T-helper 1 cell treated with Interleukin-12 subunit alpha and Interleukin-12 subunit beta and Interleukin-4 antibody, amounts not matched to agents 30 μg/mL and 1 μg/mL, for 36 hours (primary cell): Measurements from ENCODE around the gene SDK1.
"Not testable (repeated sequence)": the region's sequence is repeated elsewhere in the genome, so short reads cannot be mapped to it uniquely, and the experiment has no call there.

Experiments
- H3K27ac Mint-ChIP-seq: one replicate; pipeline ENCODE4 v1.8.0; 2021; ENCODE audit warnings: mild to moderate bottlenecking, mixed read lengths
- H3K27me3 Mint-ChIP-seq: one replicate; pipeline ENCODE4 v1.8.0; 2021; ENCODE audit warnings: low read depth, mixed read lengths
- H3K36me3 Mint-ChIP-seq: one replicate; pipeline ENCODE4 v1.8.0; 2021; ENCODE audit warnings: low read depth, mixed read lengths
- H3K4me1 Mint-ChIP-seq: one replicate; pipeline ENCODE4 v1.8.0; 2021; ENCODE audit warnings: low read depth, mixed read lengths
- H3K4me3 Mint-ChIP-seq: one replicate; pipeline ENCODE4 v1.8.0; 2021; ENCODE audit warnings: mild to moderate bottlenecking, moderate library complexity, mixed read lengths
- H3K9me3 Mint-ChIP-seq: one replicate; pipeline ENCODE4 v1.8.0; 2021; ENCODE audit warnings: mixed read lengths

Gene SDK1

DNA sequence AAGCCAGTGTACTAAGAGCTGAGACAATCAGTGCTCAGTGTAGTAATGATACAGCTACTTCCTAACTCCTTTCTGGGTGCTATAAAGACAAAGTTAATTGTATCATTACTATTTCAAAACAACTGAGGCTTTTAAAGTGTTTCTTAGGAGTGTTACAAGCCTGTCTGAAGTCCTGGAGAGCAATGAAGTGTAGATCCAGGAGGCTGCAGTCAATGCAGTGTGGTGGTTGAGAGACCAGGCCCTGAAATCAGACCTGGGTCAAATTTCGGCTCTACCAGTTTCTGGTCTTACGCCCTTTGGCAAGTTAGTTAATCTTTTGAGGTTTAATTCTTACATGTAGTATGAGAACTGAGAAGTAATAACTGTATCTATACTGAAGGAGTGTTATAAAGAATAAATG is 387.0 kb downstream of the SDK1 start:
- no peaks in the 10 kb centered on the region for H3K27me3 Mint-ChIP-seq
- no peak overlapping the region for H3K4me3 Mint-ChIP-seq
- H3K4me1 Mint-ChIP-seq, result no peaks in the 10 kb centered on the region
- no peak overlapping the region for H3K27ac Mint-ChIP-seq
- no peaks in the 10 kb centered on the region for H3K36me3 Mint-ChIP-seq
- no peaks in the 10 kb centered on the region for H3K9me3 Mint-ChIP-seq

DNA sequence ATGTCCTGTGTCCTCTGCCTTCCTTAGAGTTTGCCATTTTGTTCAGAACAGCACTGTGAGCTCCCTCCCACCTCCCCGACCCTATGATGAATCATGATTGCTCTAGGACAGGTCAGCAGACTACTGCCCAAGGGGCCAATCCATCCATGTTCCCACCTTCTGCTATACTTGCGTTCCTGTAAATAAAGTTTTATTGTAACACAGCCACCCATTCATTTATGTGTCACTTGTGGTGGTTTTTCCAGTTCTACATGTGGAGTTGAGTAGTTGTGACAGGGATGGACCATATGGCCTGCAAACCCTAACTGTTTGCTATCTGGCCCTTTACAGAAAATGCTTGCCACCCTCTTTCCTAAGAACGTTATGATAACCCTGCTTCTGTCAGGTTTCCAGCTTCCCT is 387.8 kb downstream of the SDK1 start:
- Mint-ChIP-seq H3K27me3 (no peaks in the 10 kb centered on the region), H3K4me3 (no peak overlapping the region), H3K36me3 (no peaks in the 10 kb centered on the region), H3K9me3 (no peaks in the 10 kb centered on the region), H3K27ac (no peak overlapping the region), H3K4me1 (no peaks in the 10 kb centered on the region)

DNA sequence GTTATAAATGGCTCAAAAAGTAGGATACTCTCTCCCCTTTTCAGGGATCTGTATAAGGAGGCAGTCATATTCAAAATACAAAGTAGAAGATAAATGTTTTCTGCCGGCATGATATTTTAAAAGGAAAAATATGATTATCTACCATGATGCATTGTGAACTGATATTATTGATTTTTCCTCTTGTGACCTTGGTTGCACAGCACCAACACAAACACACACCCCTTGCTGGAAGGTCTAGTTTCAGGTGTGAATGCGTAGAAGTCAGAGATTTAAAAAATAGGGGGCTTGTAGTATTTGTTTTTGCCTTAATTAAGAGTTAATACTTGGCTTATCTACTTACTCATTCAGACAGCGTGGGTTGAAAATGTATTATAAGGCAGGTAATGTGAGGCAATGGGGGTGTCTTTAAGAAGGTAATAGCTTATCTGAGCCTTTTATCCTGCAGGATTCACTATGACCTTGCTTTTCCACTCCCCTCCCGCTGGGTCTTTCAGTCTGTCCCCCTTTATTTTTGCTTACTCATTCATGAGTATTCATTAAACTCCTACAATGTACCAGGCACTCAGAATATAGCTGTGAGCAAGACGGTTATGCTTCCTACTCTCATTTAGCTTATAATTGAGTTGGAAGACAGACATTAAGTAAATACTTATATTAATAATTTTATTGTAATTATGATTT is 390.6 kb downstream of the SDK1 start:
- no peaks in the 10 kb centered on the region for H3K9me3 Mint-ChIP-seq
- no peaks in the 10 kb centered on the region for H3K36me3 Mint-ChIP-seq
- H3K27ac Mint-ChIP-seq, result no peak overlapping the region
- no peak overlapping the region for H3K4me3 Mint-ChIP-seq
- no peaks in the 10 kb centered on the region for H3K27me3 Mint-ChIP-seq
- no peaks in the 10 kb centered on the region for H3K4me1 Mint-ChIP-seq

DNA sequence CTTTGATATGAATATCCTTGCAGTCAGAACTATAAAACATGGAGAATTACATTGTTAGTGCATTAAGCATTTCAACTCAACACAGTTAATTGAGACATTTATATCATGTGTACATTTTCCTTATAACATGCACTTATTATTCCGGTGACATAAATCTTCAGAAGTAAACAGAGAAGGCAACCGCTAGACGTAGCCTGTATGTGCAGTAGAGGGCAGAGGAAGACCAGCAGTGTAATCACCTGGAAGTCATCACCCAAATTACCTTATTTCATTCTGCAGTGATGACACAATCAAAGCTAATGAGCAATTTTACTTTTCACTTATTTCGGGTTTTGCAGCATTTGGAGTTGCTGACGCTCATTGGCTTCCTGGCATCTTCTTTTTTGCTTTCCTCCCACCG is 394.6 kb downstream of the SDK1 start:
- Mint-ChIP-seq H3K36me3 (no peaks in the 10 kb centered on the region), H3K4me3 (no peak overlapping the region), H3K27ac (no peak overlapping the region), H3K4me1 (peaks cover 2% of the 10 kb centered on the region), H3K27me3 (no peaks in the 10 kb centered on the region), H3K9me3 (no peaks in the 10 kb centered on the region)

DNA sequence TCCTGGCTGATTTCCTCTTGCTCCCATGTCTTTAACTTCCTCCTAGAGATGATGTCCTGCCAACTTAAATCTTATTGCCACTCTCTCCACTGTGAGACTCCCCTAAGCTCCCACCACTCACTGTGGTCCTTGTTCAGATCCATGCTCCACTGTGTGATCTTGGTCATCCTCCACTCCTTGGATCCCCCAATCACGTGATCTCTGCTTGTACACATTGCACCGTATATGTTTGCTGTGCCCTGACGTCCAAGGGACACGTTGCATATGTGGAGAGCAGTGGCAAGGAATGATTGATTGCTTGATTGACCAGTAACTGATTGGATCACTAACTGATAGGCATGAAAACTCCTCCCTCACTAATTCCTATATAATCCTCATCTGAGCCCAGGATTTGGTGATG is 395.1 kb downstream of the SDK1 start:
- Mint-ChIP-seq H3K36me3 (no peaks in the 10 kb centered on the region), H3K4me1 (peaks cover 2% of the 10 kb centered on the region), H3K27me3 (no peaks in the 10 kb centered on the region), H3K27ac (no peak overlapping the region), H3K4me3 (no peak overlapping the region), H3K9me3 (no peaks in the 10 kb centered on the region)

DNA sequence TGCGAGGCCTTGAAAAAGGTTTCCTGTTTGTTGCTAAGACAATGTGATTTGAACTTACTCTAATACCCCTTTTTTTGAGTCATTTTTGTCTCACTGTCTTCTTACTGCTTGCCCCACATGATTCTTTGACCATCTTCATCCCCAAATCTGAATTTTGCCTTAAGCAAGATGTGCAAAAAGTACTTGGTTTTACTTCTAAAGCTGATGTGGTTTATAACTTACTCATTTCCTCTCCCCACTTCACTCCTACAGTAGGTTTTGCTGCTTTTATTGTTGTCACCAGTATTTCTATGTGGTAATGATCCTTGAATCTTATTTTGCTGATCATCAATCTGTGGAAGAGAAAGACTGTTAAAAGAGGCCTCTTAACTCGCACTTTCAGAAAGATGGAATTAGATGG is 396.4 kb downstream of the SDK1 start:
- Mint-ChIP-seq H3K36me3 (no peaks in the 10 kb centered on the region), H3K4me1 (peaks cover 2% of the 10 kb centered on the region), H3K4me3 (no peak overlapping the region), H3K27ac (no peak overlapping the region), H3K27me3 (no peaks in the 10 kb centered on the region), H3K9me3 (no peaks in the 10 kb centered on the region)

DNA sequence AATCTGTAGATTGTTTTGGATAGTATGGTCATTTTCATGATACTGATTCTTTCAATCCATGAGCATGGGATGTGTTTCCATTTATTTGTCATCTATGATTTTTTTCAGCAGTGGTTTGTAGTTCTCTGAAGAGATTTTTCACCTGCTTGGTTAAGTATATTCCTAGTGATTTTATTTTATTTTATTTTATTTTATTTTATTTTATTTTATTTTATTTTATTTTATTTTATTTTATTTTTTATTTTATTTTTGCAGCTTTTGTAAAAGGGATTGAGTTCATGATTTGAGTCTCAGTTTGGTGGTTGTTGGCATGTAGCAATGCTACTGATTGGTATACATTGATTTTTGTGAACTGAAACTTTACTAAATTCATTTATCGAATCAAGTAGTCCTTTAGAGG is 404.2 kb downstream of the SDK1 start:
- H3K9me3 Mint-ChIP-seq, result no peaks in the 10 kb centered on the region

DNA sequence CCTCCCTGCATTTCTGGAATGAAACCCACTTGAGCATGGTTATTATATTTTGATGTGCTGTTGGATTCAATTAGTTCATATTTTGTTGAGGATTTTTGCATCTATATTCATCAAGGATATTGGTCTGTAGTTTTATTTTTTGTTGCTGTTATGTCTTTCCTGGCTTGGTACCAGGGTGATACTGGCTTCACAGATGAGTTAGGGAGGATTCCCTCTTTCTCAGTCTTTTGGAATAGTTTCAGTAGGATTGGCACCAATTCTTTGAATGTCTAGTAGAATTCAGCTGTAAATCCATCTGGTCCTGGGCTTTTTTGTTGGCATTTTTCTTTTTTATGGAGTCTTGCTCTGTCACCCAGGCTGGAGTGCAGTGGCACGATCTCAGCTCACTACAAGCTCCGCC is 405.0 kb downstream of the SDK1 start:
- not testable (repeated sequence) for H3K36me3 Mint-ChIP-seq, H3K4me1 Mint-ChIP-seq, H3K4me3 Mint-ChIP-seq, H3K27me3 Mint-ChIP-seq, H3K27ac Mint-ChIP-seq, H3K9me3 Mint-ChIP-seq

More for the DNA sequence above, 404.2 kb downstream of the SDK1 start:
- H3K36me3 Mint-ChIP-seq, result no peaks in the 10 kb centered on the region
- no peaks in the 10 kb centered on the region for H3K4me1 Mint-ChIP-seq
- no peaks in the 10 kb centered on the region for H3K27me3 Mint-ChIP-seq
- H3K27ac Mint-ChIP-seq, result no peak overlapping the region
- H3K4me3 Mint-ChIP-seq, result no peak overlapping the region

DNA sequence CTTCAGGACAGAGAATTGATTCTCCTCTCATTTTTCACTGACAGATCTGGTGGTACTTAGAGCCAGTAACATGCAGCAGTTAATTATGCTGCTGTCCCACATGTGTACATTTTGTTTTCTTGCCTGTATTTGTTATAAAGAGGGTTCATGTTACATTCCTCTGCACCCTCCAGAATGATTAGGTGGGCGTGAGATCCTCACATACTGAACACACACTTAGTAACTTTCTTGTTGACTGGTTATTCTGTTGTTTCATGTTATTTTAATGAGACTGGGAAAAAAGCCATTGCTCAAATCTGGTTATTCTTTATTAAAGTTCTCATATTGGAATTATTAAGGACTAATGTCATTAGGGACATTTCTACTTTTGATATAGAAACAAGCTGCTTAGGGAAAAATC is 409.1 kb downstream of the SDK1 start:
- Mint-ChIP-seq H3K4me3 (no peak overlapping the region), H3K9me3 (no peaks in the 10 kb centered on the region), H3K27ac (no peak overlapping the region), H3K36me3 (no peaks in the 10 kb centered on the region), H3K4me1 (no peaks in the 10 kb centered on the region), H3K27me3 (no peaks in the 10 kb centered on the region)

DNA sequence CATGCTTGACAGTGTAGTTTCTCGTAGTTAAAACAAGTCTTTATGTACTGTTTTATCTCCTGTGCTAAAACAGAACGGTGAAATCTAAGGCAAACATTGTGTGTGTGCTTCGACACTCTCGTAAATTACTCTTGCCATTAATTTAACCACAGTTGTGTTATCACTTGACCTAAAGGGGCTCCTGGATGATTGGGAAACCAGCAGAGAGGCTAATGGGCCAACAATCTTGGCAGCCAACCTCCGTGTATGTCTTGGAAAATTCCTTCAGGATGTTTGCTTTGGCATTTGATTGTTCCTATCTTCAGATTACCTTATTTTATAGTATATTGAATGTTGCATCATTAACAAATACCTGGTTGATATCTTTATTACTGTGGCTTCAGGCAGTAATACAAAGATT is 409.5 kb downstream of the SDK1 start:
- H3K4me1 Mint-ChIP-seq, result no peaks in the 10 kb centered on the region
- H3K27ac Mint-ChIP-seq, result no peak overlapping the region
- no peak overlapping the region for H3K4me3 Mint-ChIP-seq
- no peaks in the 10 kb centered on the region for H3K27me3 Mint-ChIP-seq
- H3K36me3 Mint-ChIP-seq, result no peaks in the 10 kb centered on the region
- no peaks in the 10 kb centered on the region for H3K9me3 Mint-ChIP-seq

DNA sequence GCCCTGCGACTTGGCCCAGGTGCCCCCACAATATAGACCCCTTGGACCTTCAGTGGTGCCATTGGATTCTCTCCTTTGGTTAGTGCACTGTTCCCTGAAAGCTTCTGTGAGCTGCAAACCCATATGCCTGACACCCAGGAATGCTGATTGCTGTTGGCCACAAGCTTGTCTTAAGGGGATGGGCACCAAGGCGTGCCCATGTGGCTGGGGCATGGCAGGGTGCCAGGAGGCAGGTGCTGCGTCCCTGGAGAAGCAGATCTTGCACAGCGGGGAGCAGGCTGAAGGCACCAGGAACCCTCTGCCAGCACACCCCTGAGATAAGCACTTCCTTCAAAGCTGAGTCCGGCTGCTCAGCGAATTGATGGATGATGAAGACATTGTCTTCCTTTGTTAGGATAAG is 411.8 kb downstream of the SDK1 start:
- Mint-ChIP-seq H3K4me3 (no peak overlapping the region), H3K36me3 (no peaks in the 10 kb centered on the region), H3K27ac (no peak overlapping the region), H3K4me1 (no peaks in the 10 kb centered on the region), H3K9me3 (no peaks in the 10 kb centered on the region), H3K27me3 (peaks cover 5% of the 10 kb centered on the region)

DNA sequence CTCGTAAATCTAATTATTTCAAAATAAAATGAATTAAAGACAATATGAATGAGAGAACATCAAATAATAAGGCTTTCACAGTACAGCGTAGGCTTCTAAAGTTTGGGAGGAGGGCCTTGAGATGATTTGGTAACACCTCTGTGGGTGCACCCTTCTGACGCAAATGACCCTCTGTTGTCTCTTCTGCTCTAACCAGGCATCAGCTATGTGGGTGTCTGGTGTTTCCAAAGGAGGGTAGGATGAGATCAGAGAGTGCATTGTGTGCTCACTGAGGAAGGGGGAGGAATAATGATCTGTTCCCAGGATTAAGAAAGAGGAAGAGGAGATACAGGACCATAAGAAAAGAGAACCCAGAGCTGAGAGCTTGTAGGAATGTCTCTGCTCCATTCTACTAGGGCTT is 420.4 kb downstream of the SDK1 start:
- Mint-ChIP-seq H3K36me3 (no peaks in the 10 kb centered on the region), H3K27ac (no peak overlapping the region), H3K4me3 (no peak overlapping the region), H3K4me1 (no peaks in the 10 kb centered on the region), H3K9me3 (no peaks in the 10 kb centered on the region), H3K27me3 (peaks cover 5% of the 10 kb centered on the region)

DNA sequence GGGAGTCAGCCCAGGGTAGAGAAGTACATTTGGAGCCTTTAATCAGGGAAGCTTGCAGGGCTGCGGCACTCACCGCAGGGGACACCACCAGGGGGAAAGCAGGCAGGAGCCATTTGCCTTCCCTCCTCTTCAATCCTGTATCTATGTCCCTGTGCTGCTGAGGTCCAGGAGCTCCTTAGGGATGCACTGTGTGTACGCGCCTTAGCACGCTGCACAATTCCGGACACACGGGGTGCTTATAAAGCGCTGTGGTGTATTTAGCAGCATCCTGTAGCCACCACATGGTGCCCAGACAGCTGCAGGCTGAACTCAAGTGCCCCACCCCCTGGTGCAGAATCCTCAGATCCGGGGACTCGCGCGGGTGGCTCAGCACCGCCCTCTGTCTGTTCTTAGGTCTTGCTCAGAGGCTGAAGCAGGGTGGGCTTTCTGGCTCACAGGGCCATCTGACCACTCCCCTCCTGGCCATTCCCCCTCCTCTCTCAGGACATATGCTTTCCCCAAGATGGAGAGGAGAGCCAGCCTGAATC is 421.4 kb downstream of the SDK1 start:
- Mint-ChIP-seq H3K4me3 (no peak overlapping the region), H3K36me3 (no peaks in the 10 kb centered on the region), H3K4me1 (no peaks in the 10 kb centered on the region), H3K9me3 (no peaks in the 10 kb centered on the region), H3K27me3 (peaks cover 2% of the 10 kb centered on the region), H3K27ac (no peak overlapping the region)

DNA sequence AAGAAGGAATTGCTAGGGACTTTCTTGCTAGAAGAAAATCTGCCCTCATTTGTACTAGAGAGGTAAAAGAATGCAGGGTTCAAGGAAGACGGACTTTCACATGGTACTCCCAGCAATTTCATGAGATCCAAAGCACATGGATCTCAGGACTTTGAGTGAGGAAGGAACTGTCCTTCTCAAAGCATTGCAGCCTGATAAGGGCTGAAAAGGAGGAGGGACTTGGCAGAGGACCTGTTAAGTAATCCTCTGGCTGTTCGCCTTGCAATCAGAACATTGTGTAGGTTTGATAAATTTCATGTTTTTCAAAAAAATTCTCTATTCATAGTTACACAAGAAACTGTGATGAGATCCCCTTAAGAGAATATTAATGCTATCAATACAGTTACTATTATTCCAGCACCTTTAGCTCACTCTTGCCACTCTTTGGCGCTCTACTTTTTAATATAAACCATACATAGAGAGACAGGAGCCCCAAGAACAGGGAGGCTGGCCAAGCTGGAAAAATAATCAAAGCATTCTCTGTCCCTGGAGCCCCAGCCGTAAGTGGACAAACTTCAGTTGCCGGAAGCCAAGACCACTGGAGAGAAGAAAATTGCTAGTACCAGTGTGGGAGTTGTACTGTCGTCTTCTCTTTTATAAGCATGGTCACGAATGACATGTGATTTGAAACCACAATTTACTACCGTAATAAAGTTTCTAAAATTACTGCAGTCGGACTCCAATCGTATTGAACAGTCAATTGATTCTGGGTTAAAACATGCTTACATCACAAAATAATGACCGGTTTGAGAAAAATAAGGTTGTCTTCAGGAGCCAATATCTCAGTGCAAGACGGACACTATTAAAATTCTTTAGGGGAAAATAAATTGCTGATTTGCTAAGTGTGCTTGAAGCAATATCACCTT is 424.4 kb downstream of the SDK1 start:
- no peaks in the 10 kb centered on the region for H3K4me1 Mint-ChIP-seq
- no peaks in the 10 kb centered on the region for H3K36me3 Mint-ChIP-seq
- no peaks in the 10 kb centered on the region for H3K27me3 Mint-ChIP-seq
- H3K27ac Mint-ChIP-seq, result no peak overlapping the region
- no peak overlapping the region for H3K4me3 Mint-ChIP-seq
- H3K9me3 Mint-ChIP-seq, result no peaks in the 10 kb centered on the region

DNA sequence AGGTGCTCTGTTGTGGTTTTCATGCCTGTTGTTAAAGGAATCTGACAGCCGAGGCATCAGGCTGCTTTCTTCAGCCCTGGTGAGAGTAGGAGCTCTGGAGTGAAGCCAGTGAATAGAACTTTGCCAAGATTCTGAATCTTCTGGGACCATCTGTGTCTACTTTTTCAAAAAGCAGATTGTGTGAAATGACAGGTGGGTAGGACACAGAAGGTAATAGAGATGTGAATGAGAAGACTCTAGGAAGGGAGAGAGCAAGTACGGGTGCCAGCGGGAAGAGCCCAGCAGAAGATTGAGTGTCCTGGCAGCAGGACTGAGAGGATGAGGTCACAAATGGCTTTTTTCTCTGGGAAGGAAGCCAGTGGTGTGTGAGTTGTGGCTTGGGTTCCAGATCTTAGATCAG is 429.2 kb downstream of the SDK1 start:
- no peaks in the 10 kb centered on the region for H3K27me3 Mint-ChIP-seq
- H3K4me1 Mint-ChIP-seq, result no peaks in the 10 kb centered on the region
- H3K27ac Mint-ChIP-seq, result no peak overlapping the region
- no peaks in the 10 kb centered on the region for H3K36me3 Mint-ChIP-seq
- H3K9me3 Mint-ChIP-seq, result no peaks in the 10 kb centered on the region
- H3K4me3 Mint-ChIP-seq, result no peak overlapping the region
